GM18909 (cell line): ENCODE data around the gene DAB1.

Experiments
- ATAC-seq: cut with Tn5 transposase; IDR thresholded peaks from one replicate; pipeline ENCODE4 v1.9.1; 2021; ENCODE audit warnings: mild to moderate bottlenecking; ENCODE audit not compliant: unreplicated experiment, poor library complexity

The DAB1 gene

DNA sequence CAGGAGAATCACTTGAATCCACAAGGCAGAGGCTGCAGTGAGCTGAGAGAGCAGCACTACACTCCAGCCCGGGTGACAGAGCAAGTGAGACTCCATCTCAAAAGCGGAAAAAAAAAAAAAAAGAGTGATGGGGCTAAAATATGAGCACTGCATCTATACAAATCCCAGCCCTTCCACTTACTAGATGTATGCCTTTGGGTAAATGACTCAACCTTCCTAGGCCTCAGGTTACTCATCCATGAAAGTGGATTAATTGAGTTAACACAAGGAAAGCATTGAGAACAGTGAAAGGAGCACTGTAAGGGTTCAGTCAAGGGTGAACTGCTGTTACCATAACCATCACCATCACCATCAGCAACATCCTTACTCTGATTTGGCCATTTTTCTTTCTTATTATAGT lies 231.6 kb downstream of the DAB1 start:
- ATAC-seq: no peak

DNA sequence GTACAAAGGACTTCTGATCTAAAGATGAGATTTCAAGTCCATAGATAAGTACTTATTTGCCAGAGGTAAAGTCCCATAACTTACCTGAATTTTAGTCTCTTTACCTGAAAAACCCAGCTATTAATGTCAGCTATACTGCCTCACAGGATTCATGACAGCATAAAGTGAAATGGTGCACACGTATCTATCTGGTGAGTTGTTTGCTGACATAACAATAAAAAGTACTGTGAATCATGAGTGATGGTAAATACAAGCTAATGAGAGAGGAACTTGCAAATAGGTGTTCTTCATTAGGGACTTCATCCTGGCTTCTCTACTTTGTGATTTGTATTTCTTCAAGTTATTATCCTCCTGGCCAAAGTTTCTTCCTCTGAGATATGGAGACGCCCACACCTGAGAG lies 233.0 kb downstream of the DAB1 start:
- ATAC-seq: no peak

DNA sequence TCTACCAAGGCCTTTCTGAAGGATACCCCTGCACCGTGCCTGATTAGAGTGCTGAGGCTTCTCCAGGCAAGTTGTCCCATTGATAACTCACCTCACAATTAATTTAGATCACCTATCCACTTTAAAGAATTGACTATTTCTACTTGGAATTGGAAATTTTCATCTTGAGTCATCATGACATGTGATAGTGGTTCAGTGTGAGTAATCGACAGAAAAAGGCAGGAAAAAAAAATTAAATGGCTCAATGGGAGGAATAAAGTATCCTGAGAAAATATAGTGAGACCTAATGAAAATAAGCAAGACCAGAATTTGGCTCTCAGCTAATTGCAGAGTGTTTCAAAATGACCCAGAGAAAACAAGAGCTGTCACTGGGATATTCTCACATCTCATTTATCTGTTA lies 235.7 kb downstream of the DAB1 start:
- ATAC-seq: no peak

DNA sequence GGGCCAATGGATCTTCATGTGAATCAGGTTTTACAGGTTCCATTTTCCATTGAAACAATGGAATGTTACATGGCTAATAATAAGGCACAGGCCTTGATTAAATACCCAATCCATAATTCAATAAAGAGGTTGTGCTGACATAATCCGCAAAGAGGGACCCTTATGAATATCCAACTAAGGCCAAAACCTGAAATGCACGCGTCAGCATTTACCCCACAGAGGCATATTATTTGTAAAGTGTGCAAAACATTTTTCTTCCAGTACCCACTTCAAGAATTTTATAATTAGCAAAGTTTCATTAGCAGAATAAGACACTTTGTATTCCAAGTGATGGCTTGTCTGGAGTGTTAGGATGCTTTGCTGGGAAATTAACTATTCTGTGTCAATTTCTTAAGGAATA lies 237.4 kb downstream of the DAB1 start:
- ATAC-seq: no peak

DNA sequence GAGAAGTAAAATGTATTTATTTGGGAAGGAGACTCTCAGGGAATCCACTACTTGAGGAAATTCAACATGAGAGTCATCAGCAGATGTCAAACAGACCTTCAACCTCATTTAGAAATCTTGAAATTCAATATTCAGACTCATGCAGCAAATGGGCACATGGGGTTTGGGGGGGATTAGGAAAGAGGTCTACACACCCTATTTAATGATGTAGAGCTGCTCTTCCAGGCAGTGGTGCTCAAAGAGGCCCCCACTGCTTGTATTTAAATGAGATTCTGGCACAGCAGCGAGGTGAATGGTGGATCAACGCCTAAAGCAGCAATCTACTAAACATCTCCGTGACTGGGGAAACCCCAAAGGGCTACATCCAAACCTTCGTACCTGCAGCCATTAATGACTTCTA lies 244.9 kb downstream of the DAB1 start:
- ATAC-seq: no peak

DNA sequence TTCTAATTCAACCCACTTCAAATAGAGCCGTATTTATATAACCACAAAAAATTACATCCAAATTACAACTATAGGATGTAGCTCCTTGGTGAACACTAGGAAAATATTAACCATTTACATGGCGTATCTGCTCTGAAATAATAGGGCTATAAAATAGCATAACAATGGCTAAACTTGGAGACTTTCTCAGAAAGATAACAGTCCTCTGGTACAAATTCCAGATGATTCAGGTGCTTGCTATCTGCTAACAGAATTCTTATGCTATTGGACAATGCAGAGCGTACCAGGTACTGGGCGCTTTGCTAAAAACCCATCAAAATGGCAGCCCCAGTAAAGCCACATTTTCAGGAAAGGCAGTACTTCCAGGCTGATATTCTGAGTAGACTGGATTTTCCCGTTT lies 248.4 kb downstream of the DAB1 start:
- no peak for ATAC-seq

DNA sequence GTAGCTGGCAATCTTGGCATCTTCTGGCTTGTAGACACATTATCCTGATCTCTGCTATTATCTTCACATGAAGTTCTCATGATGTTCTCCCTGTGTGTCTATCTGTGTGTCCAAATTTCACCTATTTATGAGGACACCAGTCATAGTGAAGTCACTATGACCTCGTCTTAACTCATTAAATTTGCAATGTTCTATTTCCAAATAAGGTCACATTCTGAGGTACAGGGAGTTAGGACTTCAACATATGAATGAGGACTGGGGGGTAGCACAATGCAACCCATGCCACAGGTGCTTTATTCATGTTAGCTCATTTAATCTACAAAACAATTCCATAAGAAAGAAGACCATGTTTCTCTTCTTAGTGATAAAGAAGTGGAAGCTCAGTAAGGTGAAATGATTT lies 251.8 kb downstream of the DAB1 start:
- no peak for ATAC-seq

DNA sequence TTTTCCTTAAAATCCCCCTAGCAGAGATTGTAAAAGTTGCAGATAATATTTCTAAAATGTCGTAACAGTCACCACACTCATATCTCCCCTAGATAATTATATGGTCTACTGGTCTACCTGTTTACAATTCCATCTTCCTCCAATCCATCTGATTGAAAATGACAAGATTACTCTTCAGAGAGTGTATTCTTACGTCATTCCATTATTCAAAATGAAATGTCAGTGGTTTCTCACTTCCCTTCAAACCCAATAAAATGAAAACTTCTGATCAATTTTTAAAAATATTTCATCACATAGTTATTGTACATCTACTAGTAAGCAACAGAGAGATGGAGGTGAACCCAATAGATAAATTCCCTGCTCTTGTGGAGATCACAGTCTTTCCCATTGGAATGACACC lies 255.9 kb downstream of the DAB1 start:
- peak; percentile 59 for ATAC-seq

DNA sequence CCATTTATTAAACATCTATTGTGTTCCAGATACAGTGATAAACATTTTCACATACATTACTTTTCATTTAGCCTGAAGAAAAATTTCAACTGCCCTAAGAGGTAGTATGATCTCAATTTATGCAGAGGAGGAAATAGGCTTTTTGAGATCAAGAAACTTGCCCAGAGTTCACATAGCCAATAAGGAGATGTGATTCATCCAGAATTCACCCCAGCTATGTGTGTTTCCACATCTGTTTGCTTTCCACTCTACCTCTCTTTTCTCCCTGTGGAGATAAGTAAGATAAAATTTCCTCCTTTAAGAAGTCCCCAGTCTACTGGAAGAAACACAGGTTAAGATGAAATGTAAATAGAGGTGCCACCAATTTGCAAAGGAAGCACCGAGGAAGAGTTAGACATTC lies 258.3 kb downstream of the DAB1 start:
- ATAC-seq: no peak

DNA sequence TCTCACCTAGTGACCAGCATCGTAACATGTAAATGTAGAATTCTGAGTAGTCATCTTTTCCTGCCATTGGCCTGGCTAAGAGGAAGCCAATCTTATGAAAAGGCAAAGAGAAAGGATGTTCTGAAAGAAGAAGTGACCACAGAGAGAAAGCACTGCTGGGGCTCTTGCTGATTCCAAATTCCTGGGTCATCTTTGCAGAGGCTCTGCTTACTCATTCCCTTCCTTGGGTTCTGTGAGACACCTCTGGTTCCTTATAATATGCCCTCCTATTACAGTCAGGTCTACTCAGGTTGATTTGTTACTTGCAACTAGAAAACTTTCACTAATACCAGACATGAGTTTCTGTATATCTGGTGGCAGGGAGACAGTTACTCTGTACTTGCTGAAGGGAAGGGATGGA lies 259.3 kb downstream of the DAB1 start:
- ATAC-seq: no peak

DNA sequence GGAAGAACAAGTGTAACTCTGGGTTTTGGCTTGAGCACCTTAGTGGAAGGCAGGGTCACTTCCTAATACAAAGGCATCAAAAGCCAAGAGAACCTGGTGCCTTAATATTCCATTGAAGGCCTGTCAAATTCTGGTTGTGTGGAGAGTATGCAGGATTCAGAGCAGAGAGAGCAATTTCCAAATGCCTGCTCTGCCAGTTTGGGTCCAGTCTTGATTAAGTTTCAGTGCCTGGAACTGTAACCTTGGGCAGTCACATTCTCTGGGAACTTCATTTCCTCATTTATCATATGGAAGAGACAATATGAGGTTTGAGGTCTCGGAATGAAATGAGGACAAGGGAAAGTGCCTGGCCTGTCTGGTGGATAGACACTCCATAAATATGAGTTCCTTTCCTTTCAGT lies 260.1 kb downstream of the DAB1 start:
- no peak for ATAC-seq

DNA sequence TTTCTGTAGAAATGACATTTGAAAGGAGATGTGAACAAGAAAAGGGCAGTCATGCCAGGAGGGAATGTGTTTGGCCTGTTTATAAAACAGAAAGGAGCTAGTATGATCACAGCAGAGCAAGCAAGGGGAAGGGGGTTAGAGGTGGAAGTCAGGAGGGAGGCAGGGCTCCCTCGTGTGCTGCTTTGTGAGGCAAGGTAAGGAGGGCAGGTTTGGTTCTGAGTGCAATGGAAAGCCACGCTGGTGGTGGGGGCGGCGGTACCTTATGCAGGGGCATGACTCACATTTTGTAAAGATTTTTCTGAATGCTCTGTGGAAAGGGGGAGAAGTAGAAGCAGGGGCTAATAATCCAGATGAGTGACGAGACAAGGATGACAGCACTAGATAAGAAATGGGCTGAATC lies 260.5 kb downstream of the DAB1 start:
- no peak for ATAC-seq

DNA sequence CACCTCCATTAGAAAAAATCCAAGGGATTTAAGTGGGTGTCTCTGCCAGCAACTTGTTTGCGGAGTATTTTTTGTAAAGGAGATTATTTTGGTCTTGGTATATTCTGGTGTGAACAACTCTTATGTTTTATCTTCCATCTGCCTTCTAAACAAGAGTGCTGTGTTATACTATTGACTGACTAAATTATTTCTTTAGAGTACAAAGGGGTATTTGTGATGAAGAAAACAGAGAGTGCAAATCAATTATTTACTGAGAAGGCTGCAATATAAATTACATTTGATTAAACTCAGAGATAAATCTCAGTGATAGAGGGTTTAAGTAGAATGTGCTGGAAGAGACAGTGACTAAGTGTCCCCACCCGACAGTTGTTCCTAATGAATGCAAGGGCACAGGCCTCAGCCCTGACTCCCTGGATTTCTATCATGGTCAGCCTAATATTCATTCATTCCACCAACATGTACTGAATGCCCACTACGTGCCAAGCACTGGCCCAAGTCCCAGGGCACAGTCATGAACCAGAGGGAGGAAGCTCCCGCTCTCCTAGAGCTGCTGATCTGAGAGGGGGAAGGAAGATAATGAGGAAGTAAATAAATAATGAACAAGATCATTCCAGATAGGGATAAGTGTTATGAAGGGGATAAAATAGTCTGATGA lies 261.1 kb downstream of the DAB1 start:
- ATAC-seq: no peak

DNA sequence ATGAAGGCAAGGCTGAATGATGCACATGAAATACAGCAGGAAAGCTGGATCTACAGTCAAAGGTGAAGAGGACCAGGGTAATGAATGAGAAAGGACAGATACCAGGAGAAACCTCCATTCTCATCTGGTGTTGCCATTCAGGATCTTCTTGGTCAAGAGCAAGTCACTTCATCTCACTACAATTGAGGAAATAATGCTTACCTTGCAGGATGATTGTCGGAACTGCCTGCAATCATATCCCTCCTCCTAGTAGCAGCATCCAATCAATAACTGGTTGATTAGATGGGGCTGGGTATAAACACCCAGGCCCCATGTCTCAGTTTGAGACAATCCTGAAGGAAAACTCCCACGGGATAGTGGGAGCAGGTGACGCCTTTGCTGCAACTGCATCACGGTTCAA lies 263.3 kb downstream of the DAB1 start:
- ATAC-seq: no peak

DNA sequence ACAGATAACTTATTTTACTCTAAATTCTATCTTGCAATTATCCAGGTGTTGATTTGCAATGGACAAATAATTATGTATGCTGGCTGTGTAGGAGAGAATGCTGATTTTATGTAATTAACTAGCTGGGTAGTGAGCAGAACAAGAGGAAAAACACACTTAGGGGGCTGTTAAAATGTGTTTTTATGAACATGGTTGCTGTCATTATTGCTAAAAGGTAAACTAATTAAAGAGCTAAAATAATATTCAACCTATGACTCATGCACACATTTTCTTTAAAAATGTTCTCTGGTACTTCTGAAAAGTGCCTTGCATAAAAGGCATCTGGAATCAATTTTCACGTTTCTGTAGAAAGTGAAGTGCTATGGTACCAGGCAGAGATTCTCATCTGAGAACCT lies 265.3 kb downstream of the DAB1 start:
- ATAC-seq: no peak

DNA sequence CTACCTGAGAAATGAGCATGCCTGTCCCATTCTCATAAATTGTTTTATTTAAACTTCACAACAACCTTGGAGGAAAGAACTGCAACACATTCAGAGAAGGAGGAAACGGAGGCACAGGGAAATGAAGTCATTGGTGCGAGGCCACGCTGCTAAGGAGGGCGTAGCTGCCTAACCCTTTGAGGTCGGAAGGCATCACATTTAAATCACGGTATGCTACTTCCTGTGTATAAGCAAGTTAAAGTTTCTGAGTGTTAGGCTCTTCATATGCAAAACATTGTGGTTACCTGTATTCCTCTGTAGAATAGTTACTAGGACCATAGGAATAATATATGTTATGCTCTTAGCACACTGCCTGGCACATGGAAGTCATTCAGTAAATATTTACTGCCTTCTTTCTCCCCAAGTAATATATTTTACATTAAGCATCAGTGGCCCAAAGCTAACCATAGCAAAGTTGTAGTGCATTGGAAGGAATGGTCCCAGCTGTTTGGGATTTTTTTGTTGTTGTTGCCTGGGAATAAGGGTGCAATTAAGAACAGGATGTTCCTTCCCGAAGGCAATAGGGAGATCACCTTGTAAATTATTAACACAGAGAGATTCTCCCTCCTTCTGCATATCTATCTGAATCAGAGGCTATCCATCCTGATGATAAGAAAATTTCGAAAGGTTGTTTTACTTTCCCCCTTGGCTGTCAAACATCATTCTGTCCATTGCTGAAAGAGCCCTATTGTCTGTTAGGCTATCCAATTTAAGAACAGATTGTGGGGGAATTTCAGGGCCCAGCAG lies 265.8 kb downstream of the DAB1 start:
- ATAC-seq: no peak

DNA sequence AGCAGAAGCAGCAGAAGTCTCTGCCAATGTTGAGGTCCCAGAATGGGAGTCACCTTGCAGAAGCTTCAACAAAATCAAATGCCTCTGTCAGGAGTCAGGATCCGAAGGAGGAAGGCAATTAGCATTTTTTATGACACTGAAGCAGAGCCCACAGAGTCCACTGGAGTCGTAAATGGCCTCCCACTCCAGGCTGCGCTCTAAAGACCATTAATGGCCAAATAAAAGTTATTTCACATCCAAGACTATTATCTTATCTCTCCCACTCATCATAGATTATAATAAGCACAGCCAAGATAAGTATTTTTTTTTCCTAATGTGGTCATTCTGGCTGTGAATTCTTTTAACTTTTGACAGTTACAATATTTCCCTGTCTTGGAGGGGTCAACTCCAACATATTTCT lies 267.0 kb downstream of the DAB1 start:
- no peak for ATAC-seq

DNA sequence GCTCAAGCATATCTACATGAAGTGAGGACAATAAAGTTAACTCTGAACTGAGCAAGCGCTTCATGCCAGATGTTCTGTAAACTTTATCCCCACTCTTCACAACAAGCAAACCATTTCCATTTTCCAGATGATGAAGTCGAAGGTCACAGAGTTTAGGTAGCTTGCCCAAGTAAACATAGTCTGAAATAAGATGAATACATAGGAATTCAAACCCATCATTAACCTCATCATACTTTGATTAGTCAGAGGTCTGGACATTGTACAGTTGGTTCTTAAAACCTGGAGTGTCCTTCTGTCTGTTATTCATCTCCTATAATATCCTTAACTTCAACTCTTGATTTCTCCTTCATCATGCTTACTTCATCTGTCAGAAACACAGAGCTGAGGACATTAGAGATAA lies 277.8 kb downstream of the DAB1 start:
- ATAC-seq: no peak

DNA sequence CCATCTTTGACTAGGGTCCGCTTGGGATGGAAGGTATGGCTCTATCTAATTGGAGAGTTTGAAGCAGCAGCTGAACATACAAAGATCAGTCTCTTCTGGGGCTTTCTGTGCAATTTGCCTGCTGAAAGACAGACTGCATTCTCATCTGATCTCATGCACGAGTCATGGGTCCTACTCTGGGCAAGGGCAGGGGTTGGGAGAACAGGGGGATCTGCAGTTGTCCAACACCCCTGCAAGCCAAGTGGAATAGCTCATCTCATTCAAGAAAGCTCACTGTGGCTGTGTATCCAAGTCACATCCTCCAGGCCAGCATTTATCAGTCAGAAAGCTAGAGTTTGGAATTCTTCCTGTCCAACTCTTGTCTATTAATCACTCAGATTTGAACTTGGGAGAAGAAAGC lies 280.9 kb downstream of the DAB1 start:
- no peak for ATAC-seq

DNA sequence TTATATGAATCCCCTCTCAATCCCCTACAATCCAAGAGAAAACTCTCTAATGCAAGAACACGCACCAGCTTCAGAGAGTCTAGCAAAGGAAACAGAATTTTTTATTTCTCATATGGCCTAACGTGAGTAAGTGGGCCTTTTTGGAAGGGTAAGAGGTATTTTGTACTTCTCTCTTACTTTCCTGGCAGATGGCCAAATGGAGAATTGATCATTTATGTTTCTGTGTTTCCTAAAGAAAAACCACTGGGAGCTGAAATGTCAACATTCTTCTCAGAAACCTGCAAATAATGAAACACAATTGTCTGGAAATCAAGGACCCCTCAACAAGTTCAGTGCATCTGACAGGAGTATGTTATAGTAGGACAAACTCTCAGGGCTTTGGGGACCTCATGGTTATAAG lies 281.7 kb downstream of the DAB1 start:
- no peak for ATAC-seq

DNA sequence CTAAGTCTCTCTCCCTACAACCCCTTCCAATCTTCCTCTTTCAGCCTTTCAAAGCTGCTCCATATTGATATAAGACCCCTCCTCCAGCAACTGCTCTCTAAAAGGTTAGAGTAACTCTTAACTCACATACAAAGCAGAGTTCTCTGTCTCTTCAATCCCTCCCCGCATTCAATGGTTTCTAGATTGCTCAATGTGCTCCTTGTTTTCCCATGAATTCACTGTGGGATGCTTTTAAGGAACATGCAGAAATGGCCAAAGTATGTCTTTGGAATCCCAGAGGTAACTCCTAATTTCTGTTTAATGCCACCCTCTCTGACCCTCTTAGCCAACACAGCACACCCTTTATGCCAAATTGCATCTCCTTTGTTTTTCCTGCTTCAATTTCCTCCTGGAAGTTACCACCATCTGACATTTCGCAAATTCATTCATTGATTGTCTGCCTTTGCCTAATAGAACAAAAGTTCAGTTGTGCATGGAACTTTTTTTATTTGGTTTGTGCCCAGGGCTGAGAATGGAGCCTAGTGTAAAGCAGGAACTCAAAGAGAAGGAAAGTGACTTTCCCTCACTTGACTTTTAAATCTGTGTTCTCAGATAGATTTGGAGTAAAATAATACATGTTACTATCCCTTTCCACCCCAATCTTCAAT lies 285.3 kb downstream of the DAB1 start:
- no peak for ATAC-seq

DNA sequence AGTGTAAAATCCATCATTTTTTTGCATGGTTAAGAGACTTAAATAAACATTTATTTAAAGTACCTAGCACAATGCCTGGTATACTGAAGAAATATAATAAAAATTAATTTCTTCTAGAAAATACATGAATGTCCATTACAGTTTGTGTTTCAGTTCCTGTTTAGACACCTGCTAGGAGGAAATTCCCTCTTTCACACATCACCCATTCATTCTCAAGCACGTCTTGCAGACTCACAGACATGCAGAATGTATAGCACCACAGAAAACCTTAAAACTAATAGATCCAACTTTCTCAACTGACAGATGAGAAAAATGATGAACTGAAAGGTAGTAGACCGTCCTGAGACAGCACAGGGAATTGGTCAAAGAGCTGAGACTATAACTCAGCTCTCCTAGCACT lies 285.9 kb downstream of the DAB1 start:
- ATAC-seq: peak; percentile 79
